ENCODE results near the gene ZNF740.

Gene ZNF740

DNA sequence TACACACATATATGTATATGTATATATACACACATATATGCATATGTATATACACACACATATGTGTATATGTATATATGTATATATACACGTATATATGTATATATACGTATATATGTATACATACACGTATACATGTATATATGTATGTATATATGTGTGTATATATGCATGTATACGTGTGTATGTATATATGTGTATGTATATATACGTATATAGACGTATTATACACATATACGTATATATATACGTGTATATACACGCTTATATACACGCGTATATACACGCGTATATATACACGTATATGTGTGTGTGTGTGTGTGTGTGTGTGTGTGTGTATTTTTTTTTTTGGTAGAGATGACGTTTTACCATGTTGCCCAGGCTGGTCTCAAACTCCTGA is 32.9 kb upstream of the ZNF740 start:
- no peak for TF ChIP-seq EZH2phosphoT487 (IDR thresholded peaks at IDR 0.05; ENCODE audit: borderline replicate concordance, low read length)
- TF ChIP-seq, protein P1, sequence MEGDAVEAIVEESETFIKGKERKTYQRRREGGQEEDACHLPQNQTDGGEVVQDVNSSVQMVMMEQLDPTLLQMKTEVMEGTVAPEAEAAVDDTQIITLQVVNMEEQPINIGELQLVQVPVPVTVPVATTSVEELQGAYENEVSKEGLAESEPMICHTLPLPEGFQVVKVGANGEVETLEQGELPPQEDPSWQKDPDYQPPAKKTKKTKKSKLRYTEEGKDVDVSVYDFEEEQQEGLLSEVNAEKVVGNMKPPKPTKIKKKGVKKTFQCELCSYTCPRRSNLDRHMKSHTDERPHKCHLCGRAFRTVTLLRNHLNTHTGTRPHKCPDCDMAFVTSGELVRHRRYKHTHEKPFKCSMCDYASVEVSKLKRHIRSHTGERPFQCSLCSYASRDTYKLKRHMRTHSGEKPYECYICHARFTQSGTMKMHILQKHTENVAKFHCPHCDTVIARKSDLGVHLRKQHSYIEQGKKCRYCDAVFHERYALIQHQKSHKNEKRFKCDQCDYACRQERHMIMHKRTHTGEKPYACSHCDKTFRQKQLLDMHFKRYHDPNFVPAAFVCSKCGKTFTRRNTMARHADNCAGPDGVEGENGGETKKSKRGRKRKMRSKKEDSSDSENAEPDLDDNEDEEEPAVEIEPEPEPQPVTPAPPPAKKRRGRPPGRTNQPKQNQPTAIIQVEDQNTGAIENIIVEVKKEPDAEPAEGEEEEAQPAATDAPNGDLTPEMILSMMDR (IDR thresholded peaks at IDR 0.05; ENCODE audit: low read depth, low read length, poor library complexity, severe bottlenecking): no peak
- Histone ChIP-seq H3K27me3 (ENCODE audit: control insufficient read depth, low read length) (0 out of 2 replicates have a peak, but pooled peaks cover 3% of the 10 kb centered on the region), H3K4me3 (ENCODE audit: low read length) (no peak overlapping the region), H3K36me3 (ENCODE audit: control insufficient read depth, low read length) (no peaks in the 10 kb centered on the region), H3K4me2 (ENCODE audit: low read length) (no peak overlapping the region), H4K20me1 (ENCODE audit: control insufficient read depth, insufficient read depth, low read depth, low read length) (no peaks in the 10 kb centered on the region), H3K27ac (ENCODE audit: low read depth, low read length) (no peak overlapping the region), H3K4me1 (ENCODE audit: control insufficient read depth, low read length) (no peaks in the 10 kb centered on the region), H3K9me3 (ENCODE audit: control insufficient read depth, insufficient read depth, low read length) (no peaks in the 10 kb centered on the region), H3F3A (ENCODE audit: control insufficient read depth, insufficient read depth) (peaks cover 8% of the 10 kb centered on the region), H3K79me2 (ENCODE audit: control insufficient read depth, low read length) (no peaks in the 10 kb centered on the region), H3K9me2 (replicated peaks; ENCODE audit: control insufficient read depth, low read length) (no peaks in the 10 kb centered on the region)

DNA sequence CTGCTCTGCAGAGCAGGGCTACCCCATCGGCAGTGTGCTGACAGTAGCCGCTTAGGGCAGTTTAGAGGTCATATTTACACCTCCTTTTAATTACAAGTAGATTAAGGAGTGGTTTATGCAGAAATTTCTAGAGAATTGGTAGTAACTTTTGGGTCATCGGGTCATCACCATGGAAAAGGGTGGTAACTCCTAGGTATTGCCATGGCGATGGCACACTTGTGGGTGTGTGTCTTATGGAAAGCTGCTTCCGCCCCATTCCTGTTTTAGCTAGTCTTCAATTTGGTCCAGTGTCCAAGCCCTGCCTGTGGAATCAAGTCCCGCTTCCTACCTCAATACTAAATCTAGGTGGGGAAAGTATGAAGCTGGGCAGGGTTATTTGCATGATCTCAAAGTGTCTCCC is 29.5 kb upstream of the ZNF740 start:
- TF ChIP-seq, protein P1 (IDR thresholded peaks at IDR 0.05; ENCODE audit: low read depth, low read length, poor library complexity, severe bottlenecking): no peak
- TF ChIP-seq EZH2phosphoT487 (IDR thresholded peaks at IDR 0.05; ENCODE audit: borderline replicate concordance, low read length): no peak
- H3K79me2 ChIP-seq (ENCODE audit: control insufficient read depth, low read length): no peaks in the 10 kb centered on the region
- H3K4me2 ChIP-seq (ENCODE audit: low read length): no peak overlapping the region
- H4K20me1 ChIP-seq (ENCODE audit: control insufficient read depth, insufficient read depth, low read depth, low read length): no peaks in the 10 kb centered on the region
- no peaks in the 10 kb centered on the region for H3K4me1 ChIP-seq (ENCODE audit: control insufficient read depth, low read length)
- H3K9me2 ChIP-seq (replicated peaks; ENCODE audit: control insufficient read depth, low read length): no peaks in the 10 kb centered on the region
- H3K27me3 ChIP-seq (ENCODE audit: control insufficient read depth, low read length): 0 out of 2 replicates have a peak, but pooled peaks cover 3% of the 10 kb centered on the region
- H3K27ac ChIP-seq (ENCODE audit: low read depth, low read length): no peak overlapping the region
- no peaks in the 10 kb centered on the region for H3K9me3 ChIP-seq (ENCODE audit: control insufficient read depth, insufficient read depth, low read length)
- H3K36me3 ChIP-seq (ENCODE audit: control insufficient read depth, low read length): no peaks in the 10 kb centered on the region
- peaks cover 8% of the 10 kb centered on the region for H3F3A ChIP-seq (ENCODE audit: control insufficient read depth, insufficient read depth)
- H3K4me3 ChIP-seq (ENCODE audit: low read length): no peak overlapping the region

DNA sequence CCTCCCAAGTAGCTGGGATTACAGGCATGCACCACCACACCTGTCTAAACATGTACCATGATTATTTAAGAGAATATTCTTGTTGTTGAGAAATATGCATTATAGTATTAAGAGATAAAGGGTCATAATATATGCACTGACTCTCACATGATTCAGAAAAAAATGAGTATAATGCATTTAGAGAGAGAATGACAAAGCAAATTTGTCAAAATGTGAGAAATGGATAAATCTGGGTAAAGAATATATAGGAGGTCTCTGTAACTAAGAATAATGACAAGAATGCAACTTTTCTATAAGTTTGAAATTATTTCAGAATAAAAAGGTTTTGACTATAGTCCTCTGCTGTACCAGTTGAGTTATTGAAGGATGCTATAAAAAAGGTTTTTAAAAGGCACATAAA is 28.1 kb upstream of the ZNF740 start:
- H3K9me3 ChIP-seq (ENCODE audit: control insufficient read depth, insufficient read depth, low read length): no peaks in the 10 kb centered on the region
- 0 out of 2 replicates have a peak, but pooled peaks cover 3% of the 10 kb centered on the region for H3K27me3 ChIP-seq (ENCODE audit: control insufficient read depth, low read length)
- no peak for TF ChIP-seq EZH2phosphoT487 (IDR thresholded peaks at IDR 0.05; ENCODE audit: borderline replicate concordance, low read length)
- no peaks in the 10 kb centered on the region for H4K20me1 ChIP-seq (ENCODE audit: control insufficient read depth, insufficient read depth, low read depth, low read length)
- peaks cover 3% of the 10 kb centered on the region for H3F3A ChIP-seq (ENCODE audit: control insufficient read depth, insufficient read depth)
- no peak overlapping the region for H3K4me2 ChIP-seq (ENCODE audit: low read length)
- no peaks in the 10 kb centered on the region for H3K9me2 ChIP-seq (replicated peaks; ENCODE audit: control insufficient read depth, low read length)
- H3K79me2 ChIP-seq (ENCODE audit: control insufficient read depth, low read length): no peaks in the 10 kb centered on the region
- no peak overlapping the region for H3K4me3 ChIP-seq (ENCODE audit: low read length)
- H3K4me1 ChIP-seq (ENCODE audit: control insufficient read depth, low read length): no peaks in the 10 kb centered on the region
- H3K27ac ChIP-seq (ENCODE audit: low read depth, low read length): no peak overlapping the region
- H3K36me3 ChIP-seq (ENCODE audit: control insufficient read depth, low read length): no peaks in the 10 kb centered on the region

DNA sequence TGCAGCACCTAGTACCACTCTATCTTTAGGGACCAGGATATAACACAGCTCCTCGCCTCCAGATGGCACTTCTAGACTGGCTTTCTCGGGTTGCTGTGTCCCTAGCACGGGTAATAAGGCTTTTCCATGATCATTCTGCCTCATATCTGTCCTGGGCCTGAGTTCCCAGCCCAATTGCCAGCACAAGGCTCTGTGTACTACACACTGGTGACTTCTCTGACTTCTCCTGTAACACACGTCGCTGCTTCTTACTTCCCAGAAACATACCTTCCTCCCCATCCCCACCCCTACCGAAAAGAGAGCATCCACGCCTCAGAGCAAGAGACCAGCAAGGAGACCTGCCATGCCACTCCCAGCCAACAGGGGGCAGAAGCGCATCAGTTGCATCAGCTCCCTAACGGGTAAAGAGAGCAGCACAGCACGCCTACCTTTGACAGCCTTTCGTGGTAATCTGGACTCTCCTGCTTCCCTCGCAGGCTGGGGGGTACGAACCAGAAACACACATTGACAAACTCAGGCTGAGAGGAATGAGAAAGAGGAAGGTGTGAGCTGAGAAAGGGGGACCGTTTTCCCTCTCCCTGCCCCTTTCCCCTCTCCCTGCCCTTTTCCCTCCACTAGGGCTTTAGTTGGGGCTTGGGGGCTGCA is 21.2 kb upstream of the ZNF740 start:
- H3K27ac ChIP-seq (ENCODE audit: low read depth, low read length): no peak overlapping the region

More for the DNA sequence above, 21.2 kb upstream of the ZNF740 start:
- Histone ChIP-seq H3K27me3 (ENCODE audit: control insufficient read depth, low read length) (no peaks in the 10 kb centered on the region), H3K4me3 (ENCODE audit: low read length) (peak overlapping the region; percentile 57), H3K9me3 (ENCODE audit: control insufficient read depth, insufficient read depth, low read length) (no peaks in the 10 kb centered on the region), H3K36me3 (ENCODE audit: control insufficient read depth, low read length) (no peaks in the 10 kb centered on the region), H3K9me2 (replicated peaks; ENCODE audit: control insufficient read depth, low read length) (no peaks in the 10 kb centered on the region), H3K79me2 (ENCODE audit: control insufficient read depth, low read length) (no peaks in the 10 kb centered on the region), H3F3A (ENCODE audit: control insufficient read depth, insufficient read depth) (peaks cover 3% of the 10 kb centered on the region; the same call in 1 of the 2 replicates), H3K4me1 (ENCODE audit: control insufficient read depth, low read length) (peaks cover 10% of the 10 kb centered on the region), H3K4me2 (ENCODE audit: low read length) (peak overlapping the region; percentile 83), H4K20me1 (ENCODE audit: control insufficient read depth, insufficient read depth, low read depth, low read length) (no peaks in the 10 kb centered on the region)
- no peak for TF ChIP-seq EZH2phosphoT487 (IDR thresholded peaks at IDR 0.05; ENCODE audit: borderline replicate concordance, low read length)
- TF ChIP-seq, protein P1 (IDR thresholded peaks at IDR 0.05; ENCODE audit: low read depth, low read length, poor library complexity, severe bottlenecking): peak; percentile 99

All from DOHH2 (cell line).